Measurements from ENCODE around the gene PARD3B. TPM values are rescaled to one million over a fixed set of nuclear protein-coding genes. Genes with fewer than 3 reads are reported as not detected.

The PARD3B gene
- total RNA-seq, 1 experiment from 2014 or later, result 10.1 TPM

DNA sequence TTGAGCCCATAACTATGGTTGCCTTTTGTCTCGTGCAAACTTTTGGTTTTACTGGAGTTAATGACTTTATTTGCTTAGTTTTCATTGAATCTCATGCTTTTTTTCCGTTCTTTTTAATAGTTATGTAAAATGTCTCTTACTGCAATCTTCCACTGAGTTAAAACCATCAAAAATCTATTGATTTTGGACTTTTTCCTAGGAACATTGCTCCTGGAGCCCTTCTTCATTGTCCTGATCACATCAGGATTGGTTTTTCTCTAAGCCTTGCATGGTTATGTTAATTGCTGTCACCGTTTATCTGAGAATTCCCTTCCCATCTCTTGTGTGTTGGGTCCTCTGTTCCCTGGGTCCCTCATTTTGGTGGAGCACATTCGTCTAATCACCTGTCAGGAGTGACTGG, 125.5 kb downstream of the PARD3B start:
- no peaks in the 10 kb centered on the region for H3K9me3 Mint-ChIP-seq (ENCODE audit: low read depth, unreplicated experiment)
- no peak overlapping the region for H3K27ac Mint-ChIP-seq (ENCODE audit: unreplicated experiment)
- no peak for DNase-seq
- no TSS peak for BruUV-seq (replicated peaks)
- TF ChIP-seq, protein P1, sequence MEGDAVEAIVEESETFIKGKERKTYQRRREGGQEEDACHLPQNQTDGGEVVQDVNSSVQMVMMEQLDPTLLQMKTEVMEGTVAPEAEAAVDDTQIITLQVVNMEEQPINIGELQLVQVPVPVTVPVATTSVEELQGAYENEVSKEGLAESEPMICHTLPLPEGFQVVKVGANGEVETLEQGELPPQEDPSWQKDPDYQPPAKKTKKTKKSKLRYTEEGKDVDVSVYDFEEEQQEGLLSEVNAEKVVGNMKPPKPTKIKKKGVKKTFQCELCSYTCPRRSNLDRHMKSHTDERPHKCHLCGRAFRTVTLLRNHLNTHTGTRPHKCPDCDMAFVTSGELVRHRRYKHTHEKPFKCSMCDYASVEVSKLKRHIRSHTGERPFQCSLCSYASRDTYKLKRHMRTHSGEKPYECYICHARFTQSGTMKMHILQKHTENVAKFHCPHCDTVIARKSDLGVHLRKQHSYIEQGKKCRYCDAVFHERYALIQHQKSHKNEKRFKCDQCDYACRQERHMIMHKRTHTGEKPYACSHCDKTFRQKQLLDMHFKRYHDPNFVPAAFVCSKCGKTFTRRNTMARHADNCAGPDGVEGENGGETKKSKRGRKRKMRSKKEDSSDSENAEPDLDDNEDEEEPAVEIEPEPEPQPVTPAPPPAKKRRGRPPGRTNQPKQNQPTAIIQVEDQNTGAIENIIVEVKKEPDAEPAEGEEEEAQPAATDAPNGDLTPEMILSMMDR (IDR thresholded peaks at IDR 0.05; ENCODE audit: unreplicated experiment), result no peak
- no peaks in the 10 kb centered on the region for H3K4me1 Mint-ChIP-seq (ENCODE audit: low read depth, unreplicated experiment)
- H3K27me3 Mint-ChIP-seq (ENCODE audit: unreplicated experiment), result no peaks in the 10 kb centered on the region
- no peak overlapping the region for H3K4me3 Mint-ChIP-seq (ENCODE audit: low read depth, unreplicated experiment)
- no peaks in the 10 kb centered on the region for H3K36me3 Mint-ChIP-seq (ENCODE audit: insufficient read depth, unreplicated experiment)
- intact Hi-C loops (cut with micrococcal nuclease; ENCODE audit: unreplicated experiment), result no loop called here
- CTCF ChIA-PET, result interaction anchor here (0.7 kb wide), 1 partner anchor 10 kb away, joined by 3 read pairs; no protein-coding TSS in a partner anchor

- no peaks in the 10 kb centered on the region for H3K4me1 Mint-ChIP-seq (ENCODE audit: low read depth, unreplicated experiment)
- H3K4me3 Mint-ChIP-seq (ENCODE audit: low read depth, unreplicated experiment), result no peak overlapping the region
- BruUV-seq (replicated peaks), result no TSS peak
- TF ChIP-seq, protein P1 (IDR thresholded peaks at IDR 0.05; ENCODE audit: unreplicated experiment), result no peak
- no peak for DNase-seq
- H3K36me3 Mint-ChIP-seq (ENCODE audit: insufficient read depth, unreplicated experiment), result no peaks in the 10 kb centered on the region
- H3K27me3 Mint-ChIP-seq (ENCODE audit: unreplicated experiment), result no peaks in the 10 kb centered on the region
- H3K27ac Mint-ChIP-seq (ENCODE audit: unreplicated experiment), result no peak overlapping the region
- no peaks in the 10 kb centered on the region for H3K9me3 Mint-ChIP-seq (ENCODE audit: low read depth, unreplicated experiment)
- CTCF ChIA-PET, result no interaction called here
- intact Hi-C loops (cut with micrococcal nuclease; ENCODE audit: unreplicated experiment), result no loop called here
Measured at GRCh38 chr2:204672772-204673171, 127.5 kb downstream of the PARD3B start.

GRCh38 chr2:204673877-204674276, 128.6 kb downstream of the PARD3B start:
- Mint-ChIP-seq H3K36me3 (ENCODE audit: insufficient read depth, unreplicated experiment) (no peaks in the 10 kb centered on the region), H3K27me3 (ENCODE audit: unreplicated experiment) (no peaks in the 10 kb centered on the region), H3K9me3 (ENCODE audit: low read depth, unreplicated experiment) (no peaks in the 10 kb centered on the region), H3K4me3 (ENCODE audit: low read depth, unreplicated experiment) (no peak overlapping the region), H3K4me1 (ENCODE audit: low read depth, unreplicated experiment) (no peaks in the 10 kb centered on the region), H3K27ac (ENCODE audit: unreplicated experiment) (no peak overlapping the region)
- intact Hi-C loops (cut with micrococcal nuclease; ENCODE audit: unreplicated experiment), result no loop called here
- BruUV-seq (replicated peaks), result no TSS peak
- DNase-seq, result no peak
- TF ChIP-seq, protein P1 (IDR thresholded peaks at IDR 0.05; ENCODE audit: unreplicated experiment), result no peak
- CTCF ChIA-PET, result no interaction called here

GRCh38 chr2:204678031-204678430, 132.8 kb downstream of the PARD3B start:
- CTCF ChIA-PET, result no interaction called here
- Mint-ChIP-seq H3K27ac (ENCODE audit: unreplicated experiment) (no peak overlapping the region), H3K36me3 (ENCODE audit: insufficient read depth, unreplicated experiment) (no peaks in the 10 kb centered on the region), H3K27me3 (ENCODE audit: unreplicated experiment) (no peaks in the 10 kb centered on the region), H3K9me3 (ENCODE audit: low read depth, unreplicated experiment) (no peaks in the 10 kb centered on the region), H3K4me3 (ENCODE audit: low read depth, unreplicated experiment) (no peak overlapping the region), H3K4me1 (ENCODE audit: low read depth, unreplicated experiment) (peaks cover 18% of the 10 kb centered on the region)
- no peak for DNase-seq
- no TSS peak for BruUV-seq (replicated peaks)
- TF ChIP-seq, protein P1 (IDR thresholded peaks at IDR 0.05; ENCODE audit: unreplicated experiment), result no peak
- intact Hi-C loops (cut with micrococcal nuclease; ENCODE audit: unreplicated experiment), result no loop called here
